AG10803 (cell line): ENCODE measurements around the gene MID1.
A peak's percentile ranks its signal among the peaks of the same experiment; 100 is the strongest.

Experiments
- DNase-seq: peaks from one replicate; pipeline ENCODE4 v3.0.0; 2010; ENCODE audit warnings: low read depth
- H3K4me3 ChIP-seq: 2 replicates; pipeline ENCODE4 v1.5.1; 2011; ENCODE audit warnings: mild to moderate bottlenecking, low read length, control low read depth
- CTCF ChIP-seq: conservative IDR thresholded peaks from 2 replicates; pipeline ENCODE4 v1.5.1; 2011; ENCODE audit warnings: mild to moderate bottlenecking, low read length, control low read depth, inconsistent platforms

Gene MID1

GRCh38 chrX:10618961-10619360 lies 1.4 kb downstream of the MID1 start:
- no peak for DNase-seq
- TF ChIP-seq CTCF: no peak
- peak overlapping the region; percentile 72 for H3K4me3 ChIP-seq

DNA sequence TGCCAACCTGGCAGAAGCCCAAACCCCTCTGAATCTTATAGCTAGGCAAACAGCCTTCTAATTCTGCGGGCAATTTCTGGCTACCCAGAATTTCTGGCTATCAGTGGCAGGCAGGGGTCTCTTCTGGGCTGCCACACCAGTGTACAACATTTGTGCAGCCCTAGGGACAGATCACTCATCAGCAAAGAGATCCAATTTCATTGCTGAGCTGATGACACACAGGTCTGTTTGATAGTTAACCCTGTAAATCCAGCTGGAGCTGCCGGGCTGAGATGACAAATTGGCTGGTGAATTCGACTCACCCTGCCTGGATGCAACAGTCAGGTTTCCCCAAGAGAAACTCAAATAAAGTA lies 2.4 kb downstream of the MID1 start:
- TF ChIP-seq CTCF: no peak

GRCh38 chrX:10617186-10617998 lies 3.0 kb downstream of the MID1 start:
- H3K4me3 ChIP-seq: peak overlapping the region; percentile 72
- peak; percentile 47 for DNase-seq
- no peak for TF ChIP-seq CTCF

More for the DNA sequence above, 2.4 kb downstream of the MID1 start:
- peak; percentile 26 for DNase-seq
- H3K4me3 ChIP-seq: peak overlapping the region; percentile 72

GRCh38 chrX:10615931-10616774 lies 4.2 kb downstream of the MID1 start:
- peak; percentile 87 for DNase-seq

DNA sequence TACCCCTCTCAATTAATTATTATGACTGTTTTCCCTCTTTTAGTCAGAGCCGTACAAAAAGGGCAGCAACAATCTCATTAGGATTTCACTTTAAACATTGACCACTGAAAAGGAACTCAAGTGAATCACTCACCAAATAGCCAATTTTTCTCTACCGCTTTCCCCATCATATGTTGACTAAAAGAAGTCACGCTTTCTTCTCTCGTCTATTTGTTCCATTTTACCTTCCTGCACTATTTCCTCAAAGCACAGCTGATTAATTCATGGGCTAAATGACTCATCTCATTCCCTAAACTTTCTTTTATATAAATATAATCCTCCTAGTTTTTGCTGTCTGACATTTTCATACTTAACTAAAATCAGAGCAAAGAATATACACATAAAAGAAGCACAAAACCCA lies 8.2 kb downstream of the MID1 start:
- no peak overlapping the region for H3K4me3 ChIP-seq

More at GRCh38 chrX:10615931-10616774, 4.2 kb downstream of the MID1 start:
- peak; percentile 65 for TF ChIP-seq CTCF
- peak overlapping the region; percentile 24 for H3K4me3 ChIP-seq

GRCh38 chrX:10611441-10612090 lies 8.8 kb downstream of the MID1 start:
- peak; percentile 22 for DNase-seq
- no peak for TF ChIP-seq CTCF
- no peak overlapping the region for H3K4me3 ChIP-seq

More for the DNA sequence above, 8.2 kb downstream of the MID1 start:
- peak; percentile 61 for DNase-seq
- no peak for TF ChIP-seq CTCF
